ENCODE data around the gene HEXA.

The HEXA gene

GRCh38 chr15:72334842-72335241 lies 41.0 kb downstream of the HEXA start:
- TF ChIP-seq CTCF (IDR thresholded peaks at IDR 0.05), result no peak

- no peak for TF ChIP-seq CTCF (IDR thresholded peaks at IDR 0.05)
These were observed 44.8 kb downstream of the HEXA start for GRCh38 chr15:72331021-72331420.

- no peak for TF ChIP-seq CTCF (IDR thresholded peaks at IDR 0.05)
These were observed 52.1 kb downstream of the HEXA start for GRCh38 chr15:72323752-72324151.

GRCh38 chr15:72319985-72320671 lies 55.7 kb downstream of the HEXA start, which contains the start of gene CELF6:
TSS of gene CELF6 (minus strand) at chr15:72320157. CDS start at chr15:72319874, 283 bp downstream.
- no peak for TF ChIP-seq CTCF (IDR thresholded peaks at IDR 0.05)

- TF ChIP-seq CTCF (IDR thresholded peaks at IDR 0.05), result no peak
These were observed 56.3 kb downstream of the HEXA start for GRCh38 chr15:72319360-72319984.

GRCh38 chr15:72318408-72318942 lies 57.3 kb downstream of the HEXA start:
- no peak for TF ChIP-seq CTCF (IDR thresholded peaks at IDR 0.05)

GRCh38 chr15:72315706-72316370 lies 60.0 kb downstream of the HEXA start:
- no peak for TF ChIP-seq CTCF (IDR thresholded peaks at IDR 0.05)
